Stimulated activated CD8-positive, alpha-beta memory T cell treated with anti-CD3 and anti-CD28 coated beads, Interleukin-7, amount 100 ng/mL, for 1 hour (primary cell): ENCODE measurements around the gene GPX6.
"Not testable (repeated sequence)": the region's sequence is repeated elsewhere in the genome, so short reads cannot be mapped to it uniquely, and the experiment has no call there.

Experiments
- DNase-seq, 2 donors: peaks; one replicate each; pipeline ENCODE4 v3.0.0-alpha.2; 2020; ENCODE audit warnings: low read depth in 2 of 2

GPX6 gene

DNA sequence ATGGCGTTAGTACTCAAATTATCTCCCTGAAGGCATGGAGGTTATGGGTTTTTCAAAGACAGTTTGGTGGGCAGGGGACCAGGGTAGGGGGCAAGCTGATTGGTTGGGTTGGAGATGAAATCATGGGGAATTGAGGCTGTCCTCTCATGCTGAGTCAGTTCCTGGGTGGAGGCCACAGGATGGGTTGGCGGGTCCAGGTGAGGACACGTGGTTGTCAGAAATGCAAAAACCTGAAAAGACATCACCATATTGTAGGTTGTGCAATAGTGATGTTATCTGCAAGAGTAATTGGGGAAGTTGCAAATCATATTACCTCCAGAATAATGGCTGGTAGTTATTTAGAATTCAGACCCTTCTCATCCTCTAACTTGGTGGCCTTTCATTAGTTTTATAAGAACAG, 30.1 kb downstream of the GPX6 start:
- DNase-seq = no peak

DNA sequence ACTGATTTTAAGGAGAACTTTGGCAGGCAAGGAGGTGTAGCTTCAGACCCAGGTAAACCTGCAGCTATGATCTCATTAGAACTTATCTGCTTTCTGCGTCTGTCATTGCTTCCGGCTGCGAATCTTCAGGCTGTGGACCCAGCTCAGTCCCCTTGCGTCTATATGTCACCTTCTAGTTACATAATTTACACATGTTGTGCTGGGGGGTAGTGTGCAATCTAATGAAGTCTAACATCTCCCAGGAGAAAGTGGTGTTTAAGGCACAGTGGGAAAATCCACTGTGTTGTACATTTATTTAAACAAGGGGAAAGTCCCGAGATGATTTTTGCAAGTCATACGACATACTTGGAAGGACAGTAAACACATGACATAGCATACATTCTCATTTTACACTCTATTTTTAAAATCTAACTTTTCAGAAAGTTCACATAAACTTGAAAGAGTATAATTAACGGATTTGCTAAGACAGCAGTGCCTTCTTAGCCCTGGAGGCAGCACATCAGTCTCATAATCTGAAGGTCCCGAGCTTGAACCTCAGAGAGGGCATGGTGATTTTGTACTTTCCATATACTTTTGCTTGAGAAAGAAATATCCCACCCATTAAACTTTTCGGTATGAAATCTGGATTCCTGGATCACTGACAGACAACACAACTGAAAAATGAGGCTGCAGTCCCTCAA, 35.2 kb downstream of the GPX6 start:
- no peak for DNase-seq

DNA sequence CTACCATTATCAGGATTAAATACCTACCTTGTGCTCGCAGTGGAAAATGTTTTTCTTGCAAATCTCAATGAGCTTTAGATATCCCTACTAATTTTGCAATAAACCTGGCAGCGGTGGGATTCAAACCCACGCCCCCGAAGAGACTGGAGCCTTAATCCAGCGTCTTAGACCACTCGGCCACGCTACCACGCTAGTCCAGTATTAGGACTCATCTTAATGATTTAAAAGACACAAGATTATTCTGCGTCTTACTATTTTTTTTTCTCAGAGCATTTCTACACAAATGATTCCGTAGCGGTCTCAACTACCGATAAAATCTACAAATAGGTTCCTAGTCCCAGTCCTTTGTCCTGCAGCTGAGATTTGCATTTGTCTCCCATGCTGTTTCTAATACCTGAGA, 37.1 kb downstream of the GPX6 start:
- no peak for DNase-seq

DNA sequence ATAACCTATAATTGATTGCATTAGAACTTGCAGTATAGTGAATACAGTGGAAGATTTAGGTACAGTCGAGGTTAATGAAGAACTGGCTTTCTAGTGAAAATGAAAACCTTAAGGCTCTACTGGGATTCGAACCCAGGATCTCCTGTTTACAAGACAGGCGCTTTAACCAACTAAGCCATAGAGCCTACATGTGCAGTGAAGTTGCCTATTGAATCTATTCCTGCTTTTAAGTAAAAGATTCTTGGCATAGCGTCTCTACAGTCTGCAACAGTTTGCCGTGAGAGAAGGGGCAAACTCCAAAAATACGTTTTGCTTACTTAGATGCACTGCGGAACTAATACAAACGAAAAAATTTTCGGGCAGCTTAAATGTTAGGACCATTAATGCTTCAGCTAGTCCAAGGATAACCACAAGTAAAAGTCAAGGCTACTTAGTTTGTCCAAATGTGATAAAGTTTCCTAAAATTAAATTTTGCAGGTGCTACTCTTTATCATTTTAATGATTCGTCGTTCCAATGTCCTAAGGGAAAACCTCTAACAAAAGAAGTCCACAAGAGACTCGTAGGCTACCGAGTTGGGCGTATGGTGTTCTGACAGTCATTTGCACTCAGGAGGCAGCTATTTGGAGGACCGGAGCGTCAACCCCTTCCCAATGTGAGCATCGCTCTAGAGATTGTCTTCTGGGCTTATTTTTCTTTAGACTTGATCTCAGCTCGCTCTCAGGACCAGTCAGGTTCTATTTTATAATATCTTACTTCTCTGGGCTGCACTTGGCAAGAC, 41.0 kb downstream of the GPX6 start:
- no peak for DNase-seq

DNA sequence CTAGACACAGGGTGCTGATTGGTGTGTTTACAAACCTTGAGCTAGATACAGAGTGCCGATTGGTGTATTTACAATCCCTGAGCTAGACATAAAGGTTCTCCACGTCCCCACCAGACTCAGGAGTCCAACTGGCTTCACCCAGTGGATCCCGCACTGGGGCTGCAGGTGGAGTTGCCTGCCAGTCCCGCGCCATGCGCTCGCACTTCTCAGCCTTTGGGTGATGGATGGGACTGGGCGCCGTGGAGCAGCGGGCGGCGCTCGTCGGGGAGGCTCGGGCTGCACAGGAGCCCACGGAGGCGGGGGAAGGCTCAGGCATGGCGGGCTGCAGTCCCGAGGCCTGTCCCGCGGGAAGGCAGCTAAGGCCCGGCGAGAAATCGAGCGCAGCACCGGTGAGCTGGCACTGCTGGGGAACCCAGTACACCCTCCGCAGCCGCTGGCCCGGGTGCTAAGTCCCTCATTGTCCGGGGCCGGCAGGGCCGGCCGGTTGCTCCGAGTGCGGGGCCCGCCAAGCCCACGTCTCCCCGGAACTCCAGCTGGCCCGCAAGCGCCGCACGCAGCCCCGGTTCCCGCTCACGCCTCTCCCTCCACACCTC, 46.3 kb downstream of the GPX6 start:
- not testable (repeated sequence) for DNase-seq

DNA sequence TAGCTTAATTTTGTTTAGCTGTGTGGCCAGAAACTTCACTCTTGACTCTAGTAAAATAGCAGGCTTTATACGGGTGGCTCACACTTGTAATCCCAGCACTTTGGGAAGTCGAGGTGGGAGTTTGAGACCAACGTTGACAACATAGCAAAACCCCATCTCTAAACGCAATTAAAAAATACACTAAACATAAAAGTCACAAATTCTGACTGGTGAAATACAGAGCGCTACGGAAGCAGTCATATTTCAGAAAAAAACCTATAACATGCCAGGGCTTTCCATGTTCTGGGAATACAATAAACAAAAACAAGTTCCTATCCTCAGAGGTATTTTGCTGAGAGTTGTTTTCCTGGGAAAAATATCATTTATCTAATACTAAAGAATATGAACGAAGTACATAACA, 47.5 kb downstream of the GPX6 start:
- no peak for DNase-seq

DNA sequence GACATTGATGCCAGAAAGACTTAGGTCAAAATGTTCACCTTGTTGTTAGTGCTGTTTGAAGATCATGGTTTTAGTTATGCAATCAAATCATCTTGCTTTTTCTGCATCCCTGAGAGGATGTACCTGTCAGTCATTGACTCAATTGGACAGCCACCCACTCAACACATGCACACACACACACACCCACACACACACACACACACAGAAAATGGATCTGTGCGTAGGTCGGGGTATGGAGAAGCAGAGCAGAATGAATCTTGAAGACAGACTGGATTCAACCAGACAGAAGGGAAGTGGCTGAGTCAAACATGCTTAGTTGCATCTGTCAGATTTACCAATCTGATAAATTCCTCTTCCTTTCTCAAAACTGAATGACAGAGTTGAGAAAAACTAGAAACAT, 53.2 kb downstream of the GPX6 start:
- DNase-seq = no peak

DNA sequence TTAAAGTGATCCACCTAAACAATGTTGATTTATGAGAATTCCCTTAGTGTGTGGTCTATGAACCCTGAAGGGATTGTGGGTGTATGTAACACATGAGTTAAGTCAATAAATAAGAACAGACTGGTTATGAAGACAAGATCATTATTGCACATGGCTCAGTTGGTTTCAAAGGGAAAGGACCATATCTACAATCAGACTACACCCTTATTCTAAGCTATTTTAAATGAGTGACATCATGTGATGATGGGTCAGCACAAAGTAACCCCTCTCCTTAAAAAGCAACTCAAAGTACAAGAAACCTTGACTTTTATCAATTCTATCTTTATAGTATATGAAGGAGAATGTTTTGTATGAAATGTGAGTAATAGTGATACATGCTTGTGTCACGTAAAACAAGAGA, 57.0 kb downstream of the GPX6 start:
- no peak for DNase-seq
